Measurements from ENCODE around the gene KRTAP10-2. TPM values are rescaled to one million over a fixed set of nuclear protein-coding genes. Genes with fewer than 3 reads are reported as not detected.

KRTAP10-2 gene
- total and polyA plus RNA-seq, 2 experiments from 2014 or later = 0.24 TPM; not detected in 1

DNA sequence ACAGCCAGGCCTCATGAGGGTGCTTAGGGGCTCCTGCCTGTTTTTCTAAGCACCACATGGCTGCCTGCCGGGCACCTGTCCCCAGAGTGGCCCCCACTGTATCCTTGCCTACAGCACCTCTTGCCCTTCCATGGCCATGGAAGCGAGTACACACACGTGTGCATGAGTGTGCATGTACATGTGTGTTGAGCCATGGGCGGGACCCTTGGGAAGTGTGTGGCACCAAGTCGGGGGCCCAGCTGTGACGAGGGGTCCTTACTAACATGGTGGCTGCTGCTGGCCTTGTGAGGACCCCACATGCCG lies 37.1 kb downstream of the KRTAP10-2 start:
- Histone ChIP-seq H3K9me2 (ENCODE audit: insufficient read depth) (0 out of 2 replicates have a peak, but pooled peaks cover 6% of the 10 kb centered on the region), H4K20me1 (replicated peaks; ENCODE audit: insufficient read depth) (no peaks in the 10 kb centered on the region), H3K27ac (ENCODE audit: low read depth) (no peak overlapping the region), H3K4me3 (no peak overlapping the region), H3K4me1 (ENCODE audit: insufficient read depth) (no peaks in the 10 kb centered on the region), H3K4me2 (no peak overlapping the region), H3K36me3 (ENCODE audit: insufficient read depth) (no peaks in the 10 kb centered on the region), H3K79me2 (replicated peaks; ENCODE audit: insufficient read depth) (no peaks in the 10 kb centered on the region), H2AFZ (no peak overlapping the region), H3F3A (replicated peaks; ENCODE audit: low read depth) (no peaks in the 10 kb centered on the region), H3K27me3 (ENCODE audit: insufficient read depth) (no peaks in the 10 kb centered on the region)
- no peaks in the 10 kb centered on the region; the same call in 2 of the 3 replicates for H3K4me1 Mint-ChIP-seq
- DNase-seq (ENCODE audit: low spot score) (no peak), ATAC-seq (no peak)
- peaks cover 3% of the 10 kb centered on the region; the same call in 1 of the 3 replicates for H3K9me3 Mint-ChIP-seq
- H3K36me3 Mint-ChIP-seq (ENCODE audit: low read depth) = peaks cover 4% of the 10 kb centered on the region; the same call in 1 of the 3 replicates
- TF ChIP-seq, protein P1, sequence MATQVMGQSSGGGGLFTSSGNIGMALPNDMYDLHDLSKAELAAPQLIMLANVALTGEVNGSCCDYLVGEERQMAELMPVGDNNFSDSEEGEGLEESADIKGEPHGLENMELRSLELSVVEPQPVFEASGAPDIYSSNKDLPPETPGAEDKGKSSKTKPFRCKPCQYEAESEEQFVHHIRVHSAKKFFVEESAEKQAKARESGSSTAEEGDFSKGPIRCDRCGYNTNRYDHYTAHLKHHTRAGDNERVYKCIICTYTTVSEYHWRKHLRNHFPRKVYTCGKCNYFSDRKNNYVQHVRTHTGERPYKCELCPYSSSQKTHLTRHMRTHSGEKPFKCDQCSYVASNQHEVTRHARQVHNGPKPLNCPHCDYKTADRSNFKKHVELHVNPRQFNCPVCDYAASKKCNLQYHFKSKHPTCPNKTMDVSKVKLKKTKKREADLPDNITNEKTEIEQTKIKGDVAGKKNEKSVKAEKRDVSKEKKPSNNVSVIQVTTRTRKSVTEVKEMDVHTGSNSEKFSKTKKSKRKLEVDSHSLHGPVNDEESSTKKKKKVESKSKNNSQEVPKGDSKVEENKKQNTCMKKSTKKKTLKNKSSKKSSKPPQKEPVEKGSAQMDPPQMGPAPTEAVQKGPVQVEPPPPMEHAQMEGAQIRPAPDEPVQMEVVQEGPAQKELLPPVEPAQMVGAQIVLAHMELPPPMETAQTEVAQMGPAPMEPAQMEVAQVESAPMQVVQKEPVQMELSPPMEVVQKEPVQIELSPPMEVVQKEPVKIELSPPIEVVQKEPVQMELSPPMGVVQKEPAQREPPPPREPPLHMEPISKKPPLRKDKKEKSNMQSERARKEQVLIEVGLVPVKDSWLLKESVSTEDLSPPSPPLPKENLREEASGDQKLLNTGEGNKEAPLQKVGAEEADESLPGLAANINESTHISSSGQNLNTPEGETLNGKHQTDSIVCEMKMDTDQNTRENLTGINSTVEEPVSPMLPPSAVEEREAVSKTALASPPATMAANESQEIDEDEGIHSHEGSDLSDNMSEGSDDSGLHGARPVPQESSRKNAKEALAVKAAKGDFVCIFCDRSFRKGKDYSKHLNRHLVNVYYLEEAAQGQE (IDR thresholded peaks at IDR 0.05; ENCODE audit: unreplicated experiment) = no peak
- no peak for TF ChIP-seq POLR2AphosphoS5 (IDR thresholded peaks at IDR 0.05; ENCODE audit: low read depth)
- peaks cover 13% of the 10 kb centered on the region for H3K27me3 Mint-ChIP-seq (ENCODE audit: insufficient read depth, low read depth, poor library complexity)
- H3K4me3 Mint-ChIP-seq = no peak overlapping the region
- H3K27ac Mint-ChIP-seq = no peak overlapping the region

DNA sequence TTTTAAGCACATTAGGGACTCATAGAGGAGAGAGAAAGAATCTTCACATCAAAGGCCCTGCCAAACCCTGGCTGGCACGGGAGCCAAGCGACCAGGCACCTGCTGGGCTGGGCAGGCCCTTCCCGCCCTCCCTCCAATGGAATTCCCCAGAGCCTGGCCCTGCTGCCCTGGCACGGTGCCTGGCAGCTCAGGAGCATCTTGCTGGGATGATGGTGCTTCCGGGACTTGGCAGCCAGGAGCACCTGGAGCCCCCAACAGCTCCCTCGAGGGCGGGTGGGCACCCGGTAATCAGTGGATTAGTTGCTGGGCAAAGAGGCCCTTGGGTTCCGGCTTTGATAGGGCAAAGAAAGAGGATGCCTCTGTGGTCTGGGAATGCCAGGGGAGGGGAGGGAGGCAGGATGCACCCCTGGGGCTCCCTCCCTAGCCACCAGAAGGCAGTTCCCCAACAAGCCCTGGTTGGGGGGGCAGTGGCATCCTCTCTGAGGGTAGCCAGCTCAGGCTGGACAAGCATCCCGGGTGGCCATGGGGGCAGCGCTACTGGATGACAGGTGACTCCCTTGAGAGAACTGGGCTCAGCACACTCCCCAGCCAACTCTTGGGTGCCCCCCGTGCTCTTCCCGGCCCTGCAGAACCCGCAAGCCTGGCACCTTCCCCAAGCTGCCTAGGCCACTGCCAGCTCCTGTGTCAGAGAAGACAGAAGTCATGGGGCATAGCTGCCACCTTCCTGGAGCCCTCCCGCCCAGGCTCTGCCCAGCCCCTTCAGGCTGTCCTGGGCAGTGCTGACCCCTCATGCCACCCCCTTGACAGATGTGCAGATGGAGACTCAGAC lies 37.7 kb downstream of the KRTAP10-2 start:
- Mint-ChIP-seq H3K36me3 (ENCODE audit: low read depth) (peaks cover 4% of the 10 kb centered on the region; the same call in 1 of the 3 replicates), H3K9me3 (peaks cover 3% of the 10 kb centered on the region; the same call in 1 of the 3 replicates), H3K4me1 (no peaks in the 10 kb centered on the region; the same call in 2 of the 3 replicates), H3K27ac (no peak overlapping the region), H3K4me3 (no peak overlapping the region), H3K27me3 (ENCODE audit: insufficient read depth, low read depth, poor library complexity) (peaks cover 12% of the 10 kb centered on the region)
- Histone ChIP-seq H3K4me1 (ENCODE audit: insufficient read depth) (no peaks in the 10 kb centered on the region), H3K27ac (ENCODE audit: low read depth) (no peak overlapping the region), H3K9me2 (ENCODE audit: insufficient read depth) (0 out of 2 replicates have a peak, but pooled peaks cover 6% of the 10 kb centered on the region), H3K36me3 (ENCODE audit: insufficient read depth) (no peaks in the 10 kb centered on the region), H2AFZ (no peak overlapping the region), H3K4me3 (no peak overlapping the region), H3F3A (replicated peaks; ENCODE audit: low read depth) (no peaks in the 10 kb centered on the region), H4K20me1 (replicated peaks; ENCODE audit: insufficient read depth) (no peaks in the 10 kb centered on the region), H3K27me3 (ENCODE audit: insufficient read depth) (no peaks in the 10 kb centered on the region), H3K4me2 (no peak overlapping the region), H3K79me2 (replicated peaks; ENCODE audit: insufficient read depth) (no peaks in the 10 kb centered on the region)
- no peak for ATAC-seq
- no peak for DNase-seq (ENCODE audit: low spot score)
- TF ChIP-seq NANOG (IDR thresholded peaks at IDR 0.05; ENCODE audit: borderline replicate concordance) (no peak), JUNB (IDR thresholded peaks at IDR 0.05; ENCODE audit: unreplicated experiment) (no peak), ZNF114 (CRISPR knock-in tag; IDR thresholded peaks at IDR 0.05) (no peak), EZH2phosphoT487 (IDR thresholded peaks at IDR 0.05; ENCODE audit: unreplicated experiment) (no peak), STAT1 (IDR thresholded peaks at IDR 0.05; ENCODE audit: unreplicated experiment) (no peak), EZH2 (IDR thresholded peaks at IDR 0.05; ENCODE audit: low read depth, unreplicated experiment) (no peak)
- TF ChIP-seq, protein P2, sequence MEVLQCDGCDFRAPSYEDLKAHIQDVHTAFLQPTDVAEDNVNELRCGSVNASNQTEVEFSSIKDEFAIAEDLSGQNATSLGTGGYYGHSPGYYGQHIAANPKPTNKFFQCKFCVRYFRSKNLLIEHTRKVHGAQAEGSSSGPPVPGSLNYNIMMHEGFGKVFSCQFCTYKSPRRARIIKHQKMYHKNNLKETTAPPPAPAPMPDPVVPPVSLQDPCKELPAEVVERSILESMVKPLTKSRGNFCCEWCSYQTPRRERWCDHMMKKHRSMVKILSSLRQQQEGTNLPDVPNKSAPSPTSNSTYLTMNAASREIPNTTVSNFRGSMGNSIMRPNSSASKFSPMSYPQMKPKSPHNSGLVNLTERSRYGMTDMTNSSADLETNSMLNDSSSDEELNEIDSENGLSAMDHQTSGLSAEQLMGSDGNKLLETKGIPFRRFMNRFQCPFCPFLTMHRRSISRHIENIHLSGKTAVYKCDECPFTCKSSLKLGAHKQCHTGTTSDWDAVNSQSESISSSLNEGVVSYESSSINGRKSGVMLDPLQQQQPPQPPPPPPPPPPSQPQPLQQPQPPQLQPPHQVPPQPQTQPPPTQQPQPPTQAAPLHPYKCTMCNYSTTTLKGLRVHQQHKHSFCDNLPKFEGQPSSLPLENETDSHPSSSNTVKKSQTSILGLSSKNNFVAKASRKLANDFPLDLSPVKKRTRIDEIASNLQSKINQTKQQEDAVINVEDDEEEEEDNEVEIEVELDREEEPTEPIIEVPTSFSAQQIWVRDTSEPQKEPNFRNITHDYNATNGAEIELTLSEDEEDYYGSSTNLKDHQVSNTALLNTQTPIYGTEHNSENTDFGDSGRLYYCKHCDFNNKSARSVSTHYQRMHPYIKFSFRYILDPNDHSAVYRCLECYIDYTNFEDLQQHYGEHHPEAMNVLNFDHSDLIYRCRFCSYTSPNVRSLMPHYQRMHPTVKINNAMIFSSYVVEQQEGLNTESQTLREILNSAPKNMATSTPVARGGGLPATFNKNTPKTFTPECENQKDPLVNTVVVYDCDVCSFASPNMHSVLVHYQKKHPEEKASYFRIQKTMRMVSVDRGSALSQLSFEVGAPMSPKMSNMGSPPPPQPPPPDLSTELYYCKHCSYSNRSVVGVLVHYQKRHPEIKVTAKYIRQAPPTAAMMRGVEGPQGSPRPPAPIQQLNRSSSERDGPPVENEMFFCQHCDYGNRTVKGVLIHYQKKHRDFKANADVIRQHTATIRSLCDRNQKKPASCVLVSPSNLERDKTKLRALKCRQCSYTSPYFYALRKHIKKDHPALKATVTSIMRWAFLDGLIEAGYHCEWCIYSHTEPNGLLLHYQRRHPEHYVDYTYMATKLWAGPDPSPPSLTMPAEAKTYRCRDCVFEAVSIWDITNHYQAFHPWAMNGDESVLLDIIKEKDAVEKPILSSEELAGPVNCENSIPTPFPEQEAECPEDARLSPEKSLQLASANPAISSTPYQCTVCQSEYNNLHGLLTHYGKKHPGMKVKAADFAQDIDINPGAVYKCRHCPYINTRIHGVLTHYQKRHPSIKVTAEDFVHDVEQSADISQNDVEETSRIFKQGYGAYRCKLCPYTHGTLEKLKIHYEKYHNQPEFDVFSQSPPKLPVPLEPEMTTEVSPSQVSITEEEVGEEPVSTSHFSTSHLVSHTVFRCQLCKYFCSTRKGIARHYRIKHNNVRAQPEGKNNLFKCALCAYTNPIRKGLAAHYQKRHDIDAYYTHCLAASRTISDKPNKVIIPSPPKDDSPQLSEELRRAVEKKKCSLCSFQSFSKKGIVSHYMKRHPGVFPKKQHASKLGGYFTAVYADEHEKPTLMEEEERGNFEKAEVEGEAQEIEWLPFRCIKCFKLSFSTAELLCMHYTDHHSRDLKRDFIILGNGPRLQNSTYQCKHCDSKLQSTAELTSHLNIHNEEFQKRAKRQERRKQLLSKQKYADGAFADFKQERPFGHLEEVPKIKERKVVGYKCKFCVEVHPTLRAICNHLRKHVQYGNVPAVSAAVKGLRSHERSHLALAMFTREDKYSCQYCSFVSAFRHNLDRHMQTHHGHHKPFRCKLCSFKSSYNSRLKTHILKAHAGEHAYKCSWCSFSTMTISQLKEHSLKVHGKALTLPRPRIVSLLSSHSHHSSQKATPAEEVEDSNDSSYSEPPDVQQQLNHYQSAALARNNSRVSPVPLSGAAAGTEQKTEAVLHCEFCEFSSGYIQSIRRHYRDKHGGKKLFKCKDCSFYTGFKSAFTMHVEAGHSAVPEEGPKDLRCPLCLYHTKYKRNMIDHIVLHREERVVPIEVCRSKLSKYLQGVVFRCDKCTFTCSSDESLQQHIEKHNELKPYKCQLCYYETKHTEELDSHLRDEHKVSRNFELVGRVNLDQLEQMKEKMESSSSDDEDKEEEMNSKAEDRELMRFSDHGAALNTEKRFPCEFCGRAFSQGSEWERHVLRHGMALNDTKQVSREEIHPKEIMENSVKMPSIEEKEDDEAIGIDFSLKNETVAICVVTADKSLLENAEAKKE (CRISPR knock-in tag; IDR thresholded peaks at IDR 0.05) = no peak
- TF ChIP-seq, protein P3, sequence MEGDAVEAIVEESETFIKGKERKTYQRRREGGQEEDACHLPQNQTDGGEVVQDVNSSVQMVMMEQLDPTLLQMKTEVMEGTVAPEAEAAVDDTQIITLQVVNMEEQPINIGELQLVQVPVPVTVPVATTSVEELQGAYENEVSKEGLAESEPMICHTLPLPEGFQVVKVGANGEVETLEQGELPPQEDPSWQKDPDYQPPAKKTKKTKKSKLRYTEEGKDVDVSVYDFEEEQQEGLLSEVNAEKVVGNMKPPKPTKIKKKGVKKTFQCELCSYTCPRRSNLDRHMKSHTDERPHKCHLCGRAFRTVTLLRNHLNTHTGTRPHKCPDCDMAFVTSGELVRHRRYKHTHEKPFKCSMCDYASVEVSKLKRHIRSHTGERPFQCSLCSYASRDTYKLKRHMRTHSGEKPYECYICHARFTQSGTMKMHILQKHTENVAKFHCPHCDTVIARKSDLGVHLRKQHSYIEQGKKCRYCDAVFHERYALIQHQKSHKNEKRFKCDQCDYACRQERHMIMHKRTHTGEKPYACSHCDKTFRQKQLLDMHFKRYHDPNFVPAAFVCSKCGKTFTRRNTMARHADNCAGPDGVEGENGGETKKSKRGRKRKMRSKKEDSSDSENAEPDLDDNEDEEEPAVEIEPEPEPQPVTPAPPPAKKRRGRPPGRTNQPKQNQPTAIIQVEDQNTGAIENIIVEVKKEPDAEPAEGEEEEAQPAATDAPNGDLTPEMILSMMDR (conservative IDR thresholded peaks at IDR 0.05; ENCODE audit: low read depth in 2 of 2) = no peak

Measured in GM23338 (cell line).